HepG2 (cell line): ENCODE measurements around the gene MAPK14. TPM values are rescaled to one million over a fixed set of nuclear protein-coding genes. Genes with fewer than 3 reads are reported as not detected.
A peak's percentile ranks its signal among the peaks of the same experiment; 100 is the strongest.

Experiments
- BCL6 ChIP-seq: IDR thresholded peaks from 2 replicates; pipeline ENCODE4 v1.6.1; 2016; ENCODE audit warnings: missing genetic modification reagents, missing compliant biosample characterization
- ELF3 ChIP-seq: IDR thresholded peaks from 2 replicates; pipeline ENCODE4 v1.6.1; 2016; ENCODE audit warnings: missing genetic modification reagents, missing compliant biosample characterization
- FOXA1 ChIP-seq, 2 experiments: fragments of 450-650 bp in 1 of 2; sonication (generic) in 1 of 2; formaldehyde crosslinking in 1 of 2; IDR thresholded peaks; 2 replicates each; pipeline versions ENCODE4 v1.4.0 to v1.6.1; 2016 to 2020; ENCODE audit warnings: missing genetic modification reagents in 1 of 2
- HNRNPLL ChIP-seq: fragments of 200-400 bp; formaldehyde crosslinking; IDR thresholded peaks from 2 replicates; pipeline ENCODE4 v1.6.1; 2017; ENCODE audit warnings: mild to moderate bottlenecking, low read depth, low read length; ENCODE audit not compliant: poor library complexity, severe bottlenecking
- KMT2A ChIP-seq: sonication (generic); formaldehyde crosslinking; IDR thresholded peaks from 2 replicates; pipeline ENCODE4 v1.4.0; 2020; ENCODE audit warnings: missing genetic modification reagents
- MEIS2 ChIP-seq: sonication (generic); formaldehyde crosslinking; IDR thresholded peaks from 2 replicates; pipeline ENCODE4 v1.9.0; 2021; ENCODE audit warnings: mild to moderate bottlenecking, missing genetic modification reagents
- NFKB2 ChIP-seq: sonication (generic); formaldehyde crosslinking; IDR thresholded peaks from 2 replicates; pipeline ENCODE4 v1.4.0; 2020; ENCODE audit warnings: missing genetic modification reagents, borderline replicate concordance
- NR3C1 ChIP-seq: sonication (generic); formaldehyde crosslinking; IDR thresholded peaks from 2 replicates; pipeline ENCODE4 v1.4.0; 2020; ENCODE audit warnings: missing genetic modification reagents
- SOX13 ChIP-seq, 3 experiments: fragments of 450-650 bp in 1 of 3; sonication (generic) in 1 of 3; formaldehyde crosslinking in 1 of 3; IDR thresholded peaks in 2 of 3; conservative IDR thresholded peaks in 1 of 3; 2 replicates each; pipeline versions ENCODE4 v1.5.0 to v1.6.1; 2016 to 2020; ENCODE audit warnings: antibody characterized with exemption in 1 of 3, mild to moderate bottlenecking in 1 of 3, missing compliant biosample characterization in 1 of 3, missing genetic modification reagents in 1 of 3, moderate library complexity in 1 of 3
- ZMYM4 ChIP-seq: sonication (generic); formaldehyde crosslinking; IDR thresholded peaks from 2 replicates; pipeline ENCODE4 v1.8.1; 2023; ENCODE audit warnings: mild to moderate bottlenecking, missing genetic modification reagents
- ZNF772 ChIP-seq: sonication (generic); formaldehyde crosslinking; IDR thresholded peaks from 2 replicates; pipeline ENCODE4 v1.5.0; 2020; ENCODE audit warnings: mild to moderate bottlenecking, missing genetic modification reagents
- ZSCAN12 ChIP-seq: sonication (generic); formaldehyde crosslinking; IDR thresholded peaks from 2 replicates; pipeline ENCODE4 v1.9.0; 2021; ENCODE audit warnings: mild to moderate bottlenecking, missing genetic modification reagents
- polyA plus RNA-seq, 8 experiments: library from polyadenylated mRNA; depleted of rRNA in 3 of 8; stranded (reverse) in 7 of 8; unstranded in 1 of 8; fragments of >200 nt; fragmentation: Illumina TruSeq in 4 of 8; extraction: Trizol in 4 of 8; gene quantifications; 2 replicates each; pipeline versions ENCODE4 v1.2.1 to v1.2.3, GENCODE V29; 2011 to 2016; ENCODE audit warnings: low read depth in 4 of 8, missing spikeins in 1 of 8, mixed read lengths in 1 of 8; ENCODE audit not compliant: insufficient read depth in 1 of 8
- total RNA-seq, 5 experiments: library from RNA; depleted of rRNA; stranded (reverse); fragments of >200 nt; fragmentation: Illumina TruSeq; extraction: Trizol; gene quantifications; 2 replicates each; pipeline ENCODE4 v1.2.3, GENCODE V29; 2016; ENCODE audit warnings: low read depth in 1 of 5
- TF ChIP-seq, protein P1 (sequence below): sonication (generic); formaldehyde crosslinking; IDR thresholded peaks from 2 replicates; pipeline ENCODE4 v1.5.1; 2020; ENCODE audit warnings: missing genetic modification reagents, mild to moderate bottlenecking, borderline replicate concordance
- TF ChIP-seq, protein P2 (sequence below): sonication (generic); formaldehyde crosslinking; IDR thresholded peaks from 2 replicates; pipeline ENCODE4 v1.4.0; 2020; ENCODE audit warnings: missing genetic modification reagents; ENCODE audit errors: not compliant biosample characterization
- TF ChIP-seq, protein P3 (sequence below): sonication (generic); formaldehyde crosslinking; IDR thresholded peaks from 2 replicates; pipeline ENCODE4 v1.9.0; 2021; ENCODE audit warnings: missing genetic modification reagents, borderline replicate concordance
- TF ChIP-seq, protein P4 (sequence below): sonication (generic); formaldehyde crosslinking; conservative IDR thresholded peaks from 2 replicates; pipeline ENCODE4 v1.8.1; 2023; ENCODE audit warnings: missing genetic modification reagents
- TF ChIP-seq, protein P5 (sequence below): sonication (generic); formaldehyde crosslinking; conservative IDR thresholded peaks from 2 replicates; pipeline ENCODE4 v1.4.0; 2020; ENCODE audit warnings: missing genetic modification reagents
- TF ChIP-seq, protein P6 (sequence below): IDR thresholded peaks from 2 replicates; pipeline ENCODE4 v1.6.1; 2016; ENCODE audit warnings: mild to moderate bottlenecking

The MAPK14 gene
- total and polyA plus RNA-seq, 2 of the 13 experiments (the other 11 are each of a cell fraction or from before 2014, with no cell fraction given) = 66.3 to 67.3 TPM

DNA sequence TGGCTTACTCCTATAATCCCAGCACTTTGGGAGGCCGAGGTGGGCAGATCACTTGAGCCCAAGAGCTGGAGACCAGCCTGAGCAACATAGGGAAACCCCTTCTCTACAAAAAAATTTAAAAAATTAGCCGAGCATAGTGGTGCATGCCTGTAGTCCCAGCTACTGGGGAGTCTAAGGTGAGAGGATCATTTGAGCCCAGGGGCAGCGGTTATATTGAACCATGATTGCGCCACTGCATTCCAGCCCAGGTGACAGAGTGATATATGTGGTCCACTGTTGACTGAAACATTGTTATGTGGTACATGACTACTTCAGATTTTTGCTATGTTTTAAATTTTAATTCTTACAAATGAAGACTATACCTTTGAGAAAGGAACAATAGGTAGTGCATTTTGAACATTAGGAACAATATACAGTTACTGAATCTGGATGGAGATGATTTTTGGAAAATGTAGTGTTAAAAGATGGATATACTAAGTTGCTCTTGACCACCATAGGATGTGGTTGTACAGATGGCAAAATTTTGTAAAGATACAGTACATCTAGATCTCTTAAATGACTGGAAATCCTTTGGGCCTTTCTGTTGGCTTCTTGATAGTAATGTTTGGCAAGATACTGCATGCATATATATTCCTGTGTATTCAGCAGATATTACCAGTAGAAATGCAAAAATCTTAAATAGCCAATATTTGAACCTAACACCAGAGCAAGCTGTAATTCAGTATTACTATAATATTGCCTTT, 35.9 kb downstream of the MAPK14 start (continued):
- TF ChIP-seq, protein P1, sequence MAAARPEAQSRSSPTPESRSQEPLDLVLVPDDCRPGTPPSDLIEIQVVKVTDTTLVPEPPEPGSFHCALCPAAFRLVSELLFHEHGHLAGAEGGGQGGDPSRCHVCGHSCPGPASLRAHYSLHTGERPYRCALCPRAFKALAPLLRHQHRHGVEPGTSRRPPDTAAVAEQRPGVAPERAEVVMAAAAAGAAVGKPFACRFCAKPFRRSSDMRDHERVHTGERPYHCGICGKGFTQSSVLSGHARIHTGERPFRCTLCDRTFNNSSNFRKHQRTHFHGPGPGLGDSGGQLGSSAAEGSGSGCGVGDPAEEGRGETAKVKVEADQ (CRISPR knock-in tag) = 0 out of 2 replicates have a peak, but pooled peaks have one; percentile 47
- TF ChIP-seq ZMYM4 = peak; percentile 86
- no peak for TF ChIP-seq FOXA1 (IDR thresholded peaks at IDR 0.05)
- peak; percentile 84 for TF ChIP-seq FOXA1 (CRISPR knock-in tag; IDR thresholded peaks at IDR 0.05)
- no peak for TF ChIP-seq ZNF772 (CRISPR knock-in tag)
- TF ChIP-seq, protein P2, sequence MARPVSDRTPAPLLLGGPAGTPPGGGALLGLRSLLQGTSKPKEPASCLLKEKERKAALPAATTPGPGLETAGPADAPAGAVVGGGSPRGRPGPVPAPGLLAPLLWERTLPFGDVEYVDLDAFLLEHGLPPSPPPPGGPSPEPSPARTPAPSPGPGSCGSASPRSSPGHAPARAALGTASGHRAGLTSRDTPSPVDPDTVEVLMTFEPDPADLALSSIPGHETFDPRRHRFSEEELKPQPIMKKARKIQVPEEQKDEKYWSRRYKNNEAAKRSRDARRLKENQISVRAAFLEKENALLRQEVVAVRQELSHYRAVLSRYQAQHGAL (CRISPR knock-in tag) = no peak
- TF ChIP-seq, protein P3, sequence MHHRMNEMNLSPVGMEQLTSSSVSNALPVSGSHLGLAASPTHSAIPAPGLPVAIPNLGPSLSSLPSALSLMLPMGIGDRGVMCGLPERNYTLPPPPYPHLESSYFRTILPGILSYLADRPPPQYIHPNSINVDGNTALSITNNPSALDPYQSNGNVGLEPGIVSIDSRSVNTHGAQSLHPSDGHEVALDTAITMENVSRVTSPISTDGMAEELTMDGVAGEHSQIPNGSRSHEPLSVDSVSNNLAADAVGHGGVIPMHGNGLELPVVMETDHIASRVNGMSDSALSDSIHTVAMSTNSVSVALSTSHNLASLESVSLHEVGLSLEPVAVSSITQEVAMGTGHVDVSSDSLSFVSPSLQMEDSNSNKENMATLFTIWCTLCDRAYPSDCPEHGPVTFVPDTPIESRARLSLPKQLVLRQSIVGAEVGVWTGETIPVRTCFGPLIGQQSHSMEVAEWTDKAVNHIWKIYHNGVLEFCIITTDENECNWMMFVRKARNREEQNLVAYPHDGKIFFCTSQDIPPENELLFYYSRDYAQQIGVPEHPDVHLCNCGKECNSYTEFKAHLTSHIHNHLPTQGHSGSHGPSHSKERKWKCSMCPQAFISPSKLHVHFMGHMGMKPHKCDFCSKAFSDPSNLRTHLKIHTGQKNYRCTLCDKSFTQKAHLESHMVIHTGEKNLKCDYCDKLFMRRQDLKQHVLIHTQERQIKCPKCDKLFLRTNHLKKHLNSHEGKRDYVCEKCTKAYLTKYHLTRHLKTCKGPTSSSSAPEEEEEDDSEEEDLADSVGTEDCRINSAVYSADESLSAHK (CRISPR knock-in tag) = no peak
- 0 out of 2 replicates have a peak, but pooled peaks have one; percentile 37 for TF ChIP-seq KMT2A (CRISPR knock-in tag)
- TF ChIP-seq NR3C1 = no peak
- TF ChIP-seq ELF3 (CRISPR knock-in tag) = peak; percentile 34; the same call in 1 of the 2 replicates
- TF ChIP-seq ZSCAN12 (CRISPR knock-in tag) = no peak
- peak; percentile 42; the same call in 1 of the 2 replicates for TF ChIP-seq BCL6 (CRISPR knock-in tag)
- peak; percentile 31; the same call in 1 of the 2 replicates for TF ChIP-seq SOX13 (IDR thresholded peaks at IDR 0.05)
- TF ChIP-seq SOX13 (CRISPR knock-in tag; conservative IDR thresholded peaks at IDR 0.05 in 1 of 2, IDR thresholded peaks at IDR 0.05 in 1 of 2) = peak in 1 of 2 experiments; percentile 82; a peak in 2 of 4 replicates
- no peak for TF ChIP-seq NFKB2 (CRISPR knock-in tag)
- TF ChIP-seq, protein P4, sequence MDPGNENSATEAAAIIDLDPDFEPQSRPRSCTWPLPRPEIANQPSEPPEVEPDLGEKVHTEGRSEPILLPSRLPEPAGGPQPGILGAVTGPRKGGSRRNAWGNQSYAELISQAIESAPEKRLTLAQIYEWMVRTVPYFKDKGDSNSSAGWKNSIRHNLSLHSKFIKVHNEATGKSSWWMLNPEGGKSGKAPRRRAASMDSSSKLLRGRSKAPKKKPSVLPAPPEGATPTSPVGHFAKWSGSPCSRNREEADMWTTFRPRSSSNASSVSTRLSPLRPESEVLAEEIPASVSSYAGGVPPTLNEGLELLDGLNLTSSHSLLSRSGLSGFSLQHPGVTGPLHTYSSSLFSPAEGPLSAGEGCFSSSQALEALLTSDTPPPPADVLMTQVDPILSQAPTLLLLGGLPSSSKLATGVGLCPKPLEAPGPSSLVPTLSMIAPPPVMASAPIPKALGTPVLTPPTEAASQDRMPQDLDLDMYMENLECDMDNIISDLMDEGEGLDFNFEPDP (CRISPR knock-in tag) = no peak
- TF ChIP-seq, protein P5, sequence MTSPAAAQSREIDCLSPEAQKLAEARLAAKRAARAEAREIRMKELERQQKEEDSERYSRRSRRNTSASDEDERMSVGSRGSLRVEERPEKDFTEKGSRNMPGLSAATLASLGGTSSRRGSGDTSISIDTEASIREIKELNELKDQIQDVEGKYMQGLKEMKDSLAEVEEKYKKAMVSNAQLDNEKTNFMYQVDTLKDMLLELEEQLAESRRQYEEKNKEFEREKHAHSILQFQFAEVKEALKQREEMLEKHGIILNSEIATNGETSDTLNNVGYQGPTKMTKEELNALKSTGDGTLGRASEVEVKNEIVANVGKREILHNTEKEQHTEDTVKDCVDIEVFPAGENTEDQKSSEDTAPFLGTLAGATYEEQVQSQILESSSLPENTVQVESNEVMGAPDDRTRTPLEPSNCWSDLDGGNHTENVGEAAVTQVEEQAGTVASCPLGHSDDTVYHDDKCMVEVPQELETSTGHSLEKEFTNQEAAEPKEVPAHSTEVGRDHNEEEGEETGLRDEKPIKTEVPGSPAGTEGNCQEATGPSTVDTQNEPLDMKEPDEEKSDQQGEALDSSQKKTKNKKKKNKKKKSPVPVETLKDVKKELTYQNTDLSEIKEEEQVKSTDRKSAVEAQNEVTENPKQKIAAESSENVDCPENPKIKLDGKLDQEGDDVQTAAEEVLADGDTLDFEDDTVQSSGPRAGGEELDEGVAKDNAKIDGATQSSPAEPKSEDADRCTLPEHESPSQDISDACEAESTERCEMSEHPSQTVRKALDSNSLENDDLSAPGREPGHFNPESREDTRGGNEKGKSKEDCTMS (CRISPR knock-in tag) = no peak
- TF ChIP-seq, protein P6, sequence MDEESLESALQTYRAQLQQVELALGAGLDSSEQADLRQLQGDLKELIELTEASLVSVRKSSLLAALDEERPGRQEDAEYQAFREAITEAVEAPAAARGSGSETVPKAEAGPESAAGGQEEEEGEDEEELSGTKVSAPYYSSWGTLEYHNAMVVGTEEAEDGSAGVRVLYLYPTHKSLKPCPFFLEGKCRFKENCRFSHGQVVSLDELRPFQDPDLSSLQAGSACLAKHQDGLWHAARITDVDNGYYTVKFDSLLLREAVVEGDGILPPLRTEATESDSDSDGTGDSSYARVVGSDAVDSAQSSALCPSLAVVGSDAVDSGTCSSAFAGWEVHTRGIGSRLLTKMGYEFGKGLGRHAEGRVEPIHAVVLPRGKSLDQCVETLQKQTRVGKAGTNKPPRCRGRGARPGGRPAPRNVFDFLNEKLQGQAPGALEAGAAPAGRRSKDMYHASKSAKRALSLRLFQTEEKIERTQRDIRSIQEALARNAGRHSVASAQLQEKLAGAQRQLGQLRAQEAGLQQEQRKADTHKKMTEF (CRISPR knock-in tag) = peak; percentile 46; the same call in 1 of the 2 replicates
- peak; percentile 99 for TF ChIP-seq MEIS2 (CRISPR knock-in tag)
- no peak for TF ChIP-seq HNRNPLL
